Activated CD8-positive, alpha-beta memory T cell treated with anti-CD3 and anti-CD28 coated beads, Interleukin-2, amount 50 U/mL, for 48 hours (primary cell): ENCODE data around the gene CHAF1A.
A peak's percentile ranks its signal among the peaks of the same experiment; 100 is the strongest.

Experiments used
- DNase-seq: peaks from one replicate; pipeline ENCODE4 v3.0.0-alpha.2; 2020

CHAF1A gene

DNA sequence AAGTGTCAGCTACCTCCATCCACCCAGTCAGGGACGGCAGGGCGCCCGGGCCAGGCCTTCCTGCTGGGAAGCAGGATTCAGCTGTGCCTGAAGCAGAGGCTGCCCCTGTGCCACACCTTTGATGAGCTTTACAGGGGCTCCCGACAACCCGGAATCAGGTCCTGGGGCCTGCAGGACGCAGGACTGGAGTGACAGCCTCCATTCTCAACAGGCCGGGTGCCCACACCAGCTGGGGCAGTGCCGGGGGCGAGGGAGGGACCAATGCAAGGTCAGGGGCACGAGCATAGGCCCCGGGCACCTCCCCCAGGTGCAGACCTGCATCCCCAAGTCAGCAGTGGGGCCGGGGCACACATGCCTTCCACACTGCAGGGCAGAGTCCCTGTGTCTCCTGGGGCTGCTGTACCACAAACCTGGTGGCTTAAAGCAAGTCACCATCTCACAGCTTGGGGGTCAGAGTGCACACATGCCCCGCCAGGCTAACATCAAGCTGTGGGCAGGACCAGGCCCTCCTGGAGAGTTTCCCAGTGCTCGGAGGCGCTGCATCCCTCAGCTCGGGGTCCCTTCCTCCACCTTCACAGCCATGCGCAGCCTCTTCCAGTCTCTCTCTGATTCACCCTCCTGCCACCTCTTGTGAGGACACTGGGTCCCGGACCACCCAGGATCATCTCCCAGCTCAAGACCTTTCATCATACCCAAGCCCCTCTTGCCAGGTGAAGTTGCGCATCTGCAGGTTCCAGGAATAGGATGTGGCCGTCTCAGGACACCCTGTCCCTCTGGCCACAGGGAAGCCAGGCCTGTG, 41.7 kb downstream of the CHAF1A start:
- no peak for DNase-seq

DNA sequence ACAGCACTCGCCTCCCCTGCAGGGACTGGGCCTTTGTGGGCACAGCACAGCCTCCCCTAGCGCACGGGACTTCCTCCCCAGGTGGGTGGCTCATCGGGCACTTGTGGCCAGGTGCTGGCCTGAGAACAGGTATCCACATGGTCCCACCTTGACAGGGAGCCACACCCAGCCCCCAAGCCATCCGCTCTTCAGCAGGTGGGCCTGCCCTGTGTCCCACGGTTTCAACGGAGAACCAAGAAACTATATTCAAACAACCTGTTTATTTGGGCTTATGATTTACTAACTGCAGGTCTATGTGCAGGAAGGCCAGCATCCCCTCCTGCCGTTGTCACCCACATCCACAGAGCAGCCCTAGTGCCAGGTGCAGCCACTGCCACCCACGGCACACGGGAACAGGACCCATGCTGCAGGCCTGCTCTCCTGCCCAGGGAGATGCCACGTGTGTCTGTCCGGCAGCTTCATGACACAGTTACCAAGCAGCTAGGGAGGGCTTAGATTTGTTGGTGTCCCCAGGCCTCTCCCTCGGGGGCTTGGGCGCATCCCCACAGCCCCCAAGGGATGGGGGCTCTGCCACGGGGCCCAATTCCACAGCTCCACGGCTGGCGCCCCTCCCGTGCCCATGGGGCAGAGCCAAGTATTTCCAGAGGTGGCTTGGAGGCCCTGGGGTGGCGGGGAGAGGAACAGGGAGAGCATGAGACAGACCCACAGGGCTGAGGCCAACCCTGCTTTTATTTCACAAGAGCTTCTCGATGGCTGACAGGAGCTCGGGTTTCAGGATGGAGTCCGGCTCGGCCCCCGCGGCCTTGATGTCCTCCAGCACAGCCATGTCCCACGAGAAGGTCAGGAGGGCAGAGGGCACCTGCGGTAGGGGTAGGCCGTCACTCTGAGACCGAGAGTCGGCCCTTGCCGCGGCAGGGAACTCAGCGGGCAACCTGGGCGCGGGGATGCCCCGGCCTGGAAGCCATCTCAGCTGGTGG, 42.6 kb downstream of the CHAF1A start:
- DNase-seq: peak; percentile 55

DNA sequence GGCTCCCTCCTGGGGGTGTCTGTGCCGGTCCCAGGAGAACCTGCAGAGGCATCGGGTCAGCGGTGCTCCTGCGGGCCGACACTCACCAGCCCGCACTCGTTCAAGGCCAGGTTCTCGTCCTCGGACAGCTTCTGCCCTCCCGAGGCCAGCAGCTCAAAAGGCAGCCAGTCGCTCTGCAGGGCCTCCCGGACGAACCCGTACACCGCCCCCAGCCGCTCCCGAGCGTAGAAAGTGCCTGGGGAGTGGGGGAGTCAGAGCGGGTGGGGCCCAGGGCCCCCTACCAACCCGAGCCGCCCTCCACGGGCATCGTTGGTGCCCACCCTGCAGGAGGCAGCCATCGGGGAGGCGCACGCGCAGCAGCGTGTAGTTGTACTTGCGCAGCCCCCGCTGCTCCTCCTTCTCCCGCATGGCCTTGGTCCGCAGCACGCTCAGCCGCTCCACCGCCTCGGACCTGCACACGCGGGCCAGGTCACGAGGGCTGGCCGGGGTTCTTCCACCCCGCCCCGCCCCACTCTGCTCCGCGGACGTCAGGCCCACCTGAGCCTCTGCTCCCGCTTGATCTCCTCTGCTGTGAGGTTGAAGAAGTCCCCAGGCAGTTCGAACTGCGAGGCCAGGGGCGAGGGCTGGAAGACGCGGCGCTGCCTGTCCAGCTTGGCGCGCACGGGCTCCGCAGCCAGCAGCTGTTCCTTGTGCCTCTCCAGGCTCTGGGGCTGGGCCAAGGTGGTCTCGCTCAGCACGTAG, 43.7 kb downstream of the CHAF1A start:
- no peak for DNase-seq

DNA sequence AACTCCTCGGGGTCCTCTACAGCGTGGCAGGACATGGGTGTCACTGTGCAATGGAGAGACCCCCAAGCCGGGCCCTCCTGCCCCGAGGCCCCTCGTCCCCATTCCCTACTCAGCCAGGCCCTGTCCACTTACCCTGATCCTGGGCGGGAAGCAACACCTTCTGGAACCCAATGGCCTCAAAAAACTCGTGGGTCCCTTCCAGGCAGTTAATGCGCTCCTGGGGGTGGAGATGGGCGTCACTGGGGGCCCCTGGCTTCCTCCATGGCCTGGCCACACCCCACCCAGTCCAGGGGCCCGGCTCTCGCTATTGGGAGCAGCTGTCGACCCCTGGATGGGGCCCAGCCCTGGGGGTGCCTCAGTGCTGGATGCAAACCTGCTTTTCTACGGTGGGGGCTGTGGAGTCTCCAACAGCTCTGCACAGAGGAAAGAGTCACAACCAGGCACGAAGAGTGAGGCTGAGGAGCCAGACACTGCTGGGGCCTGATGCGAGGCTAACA, 44.3 kb downstream of the CHAF1A start:
- no peak for DNase-seq

DNA sequence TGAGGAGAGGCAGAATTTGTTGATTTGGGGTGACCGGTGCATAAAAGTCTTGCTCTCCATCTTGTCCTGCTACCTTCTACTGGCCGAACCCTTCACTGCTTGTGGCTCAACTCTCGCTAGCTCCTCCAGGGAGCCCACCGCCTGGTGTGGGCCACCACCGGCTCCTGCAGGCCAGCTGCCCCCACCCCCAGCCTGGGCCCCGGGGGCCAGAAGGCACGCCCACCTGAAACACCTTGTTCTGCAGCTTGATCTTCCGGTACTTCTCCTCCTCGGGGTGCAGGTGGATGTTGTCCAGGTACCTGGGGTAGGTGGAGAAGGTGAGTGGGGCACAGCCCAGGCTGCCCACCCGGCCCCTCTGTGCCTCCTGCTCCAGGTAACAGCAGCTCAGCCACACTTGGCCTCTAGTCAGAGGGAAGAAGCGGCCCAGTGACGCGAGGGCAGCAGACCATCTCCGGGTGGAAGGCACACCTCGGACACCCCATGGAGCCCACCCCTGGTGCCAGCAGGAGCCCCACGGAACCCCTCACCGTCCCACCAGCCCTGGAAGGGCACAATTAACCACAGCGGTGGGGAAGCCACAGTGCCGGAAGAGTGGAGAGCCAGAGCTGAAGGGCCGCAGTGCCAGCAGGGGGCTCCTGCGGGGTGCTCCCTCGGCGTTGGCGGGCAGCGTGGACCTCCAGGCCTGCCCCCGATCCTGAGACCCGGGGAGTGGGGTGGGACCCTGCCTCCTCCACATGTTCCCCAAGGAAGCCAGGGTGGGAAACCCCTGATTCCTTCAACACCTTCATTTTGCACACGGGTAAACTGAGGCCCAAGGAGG, 45.1 kb downstream of the CHAF1A start:
- DNase-seq: no peak

DNA sequence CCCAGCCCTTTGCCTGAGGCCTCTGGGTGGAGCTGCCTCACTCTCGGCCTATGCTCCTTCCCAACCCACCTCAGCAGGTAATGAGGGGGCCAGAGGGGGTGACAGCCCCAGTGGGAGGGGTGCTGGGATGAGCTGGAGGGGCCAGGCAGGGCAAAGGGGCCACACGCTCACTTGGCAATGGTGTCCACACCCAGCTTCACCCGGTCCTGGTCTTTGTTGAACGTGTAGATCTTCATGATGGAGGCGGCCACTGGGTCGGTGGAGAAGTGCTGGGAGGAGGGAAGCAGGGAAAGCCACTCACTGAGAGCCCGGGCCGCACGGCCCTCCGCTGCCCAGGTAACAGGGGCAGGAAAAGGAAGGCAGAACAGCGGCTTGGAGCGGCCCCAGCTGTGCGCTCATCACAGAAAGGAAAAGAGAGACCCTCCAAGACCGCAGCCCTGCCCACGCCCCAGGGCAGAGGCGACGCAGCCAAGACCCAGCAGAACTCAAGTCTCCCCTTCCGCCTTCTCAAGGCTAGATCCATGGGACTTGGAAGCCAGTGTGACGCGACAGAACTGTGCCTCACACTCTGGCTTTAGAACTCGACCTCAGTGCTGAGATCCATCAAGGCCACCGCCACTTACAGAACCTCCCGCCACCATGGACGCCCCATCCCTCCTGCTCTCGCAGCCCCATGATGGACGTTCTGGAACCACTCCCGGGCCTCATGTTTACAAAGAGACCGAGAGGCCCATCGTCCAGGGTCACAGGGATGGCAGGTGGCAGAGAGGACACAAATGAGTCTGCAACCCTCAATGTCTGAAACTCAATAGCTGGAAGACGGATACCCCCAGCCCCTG, 45.9 kb downstream of the CHAF1A start:
- no peak for DNase-seq

DNA sequence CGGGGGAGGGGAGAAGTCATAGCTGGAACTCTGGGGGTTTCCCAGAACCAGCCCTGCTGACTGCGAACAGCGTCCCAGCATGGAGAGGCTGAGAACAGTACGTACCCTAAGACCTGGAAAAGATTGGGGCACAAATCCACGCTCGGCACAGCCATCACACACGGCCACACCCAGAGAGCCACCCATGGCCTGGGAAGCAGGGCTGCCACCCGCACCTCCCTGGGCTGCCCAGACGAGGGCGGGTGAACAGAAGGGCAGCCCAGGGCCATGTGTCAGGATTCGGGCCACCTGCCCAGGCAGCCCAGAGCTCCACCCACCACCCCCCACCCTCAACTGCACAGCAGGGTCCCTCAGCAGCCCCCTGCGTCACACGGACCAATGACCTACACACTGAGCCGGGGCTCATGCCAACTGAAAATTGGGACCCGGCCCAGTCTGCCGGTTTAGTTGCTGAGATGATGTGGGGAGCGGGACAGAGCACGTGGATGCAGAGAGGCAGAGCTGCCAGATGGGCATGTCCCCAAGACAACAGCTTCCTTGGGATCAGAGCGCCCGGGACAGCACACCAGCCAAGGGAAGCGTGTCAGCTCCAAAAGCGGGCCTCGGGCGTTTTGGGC, 46.7 kb downstream of the CHAF1A start:
- DNase-seq: no peak

DNA sequence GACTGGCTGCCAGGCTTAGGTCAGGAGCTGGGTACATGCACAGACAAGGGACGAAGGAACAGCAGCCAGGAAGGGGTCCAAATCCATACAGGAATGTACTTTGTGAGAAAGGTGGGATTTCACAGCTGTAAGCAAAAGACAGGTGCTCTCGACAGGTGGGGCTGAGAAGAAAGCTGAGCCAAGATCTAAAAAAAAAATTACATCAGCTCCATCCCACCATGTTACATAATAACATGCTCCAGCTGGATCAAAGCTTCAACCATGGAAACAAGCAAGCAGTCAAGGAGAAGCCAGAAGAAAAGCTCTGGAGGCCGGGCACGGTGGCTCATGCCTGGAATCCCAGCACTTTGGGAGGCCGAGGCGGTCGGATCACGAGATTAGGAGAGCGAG, 47.2 kb downstream of the CHAF1A start:
- DNase-seq: no peak

DNA sequence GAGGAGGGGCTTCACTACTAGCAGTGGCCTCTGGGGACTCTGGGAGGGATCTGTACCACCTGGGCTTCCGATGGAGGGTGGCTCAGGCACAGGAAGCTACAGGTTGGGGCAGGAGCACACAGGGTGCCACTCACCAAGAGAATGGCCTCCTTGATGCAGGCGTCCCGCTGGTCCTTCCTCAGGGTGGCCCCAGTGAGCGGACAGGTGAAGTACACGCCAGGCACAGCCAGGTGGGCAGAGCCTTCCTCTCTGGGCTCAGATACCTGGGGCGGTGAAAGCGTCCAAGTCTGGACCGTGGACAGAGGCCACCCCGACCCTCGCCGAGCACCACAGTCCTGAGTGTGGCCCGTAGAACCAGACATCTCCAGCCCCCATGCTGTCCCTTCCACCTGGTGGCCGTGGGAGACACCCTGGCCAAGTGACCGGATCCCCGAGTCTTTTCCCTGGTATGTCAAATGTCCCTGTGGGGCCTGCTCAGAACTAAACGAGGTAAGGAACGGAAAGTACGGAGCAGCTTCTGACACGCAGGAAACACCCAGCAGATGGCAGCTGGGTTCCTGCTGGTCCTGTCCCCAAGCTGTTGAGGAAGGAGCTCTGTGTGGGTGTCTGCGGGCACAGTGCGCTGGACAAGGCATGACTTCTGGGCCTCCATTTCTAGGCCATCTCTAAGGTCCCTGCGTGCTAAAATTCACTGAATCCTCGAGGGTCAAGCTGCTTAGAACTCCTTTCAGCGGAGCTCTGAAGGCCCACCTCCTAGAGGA, 50.0 kb downstream of the CHAF1A start:
- no peak for DNase-seq

DNA sequence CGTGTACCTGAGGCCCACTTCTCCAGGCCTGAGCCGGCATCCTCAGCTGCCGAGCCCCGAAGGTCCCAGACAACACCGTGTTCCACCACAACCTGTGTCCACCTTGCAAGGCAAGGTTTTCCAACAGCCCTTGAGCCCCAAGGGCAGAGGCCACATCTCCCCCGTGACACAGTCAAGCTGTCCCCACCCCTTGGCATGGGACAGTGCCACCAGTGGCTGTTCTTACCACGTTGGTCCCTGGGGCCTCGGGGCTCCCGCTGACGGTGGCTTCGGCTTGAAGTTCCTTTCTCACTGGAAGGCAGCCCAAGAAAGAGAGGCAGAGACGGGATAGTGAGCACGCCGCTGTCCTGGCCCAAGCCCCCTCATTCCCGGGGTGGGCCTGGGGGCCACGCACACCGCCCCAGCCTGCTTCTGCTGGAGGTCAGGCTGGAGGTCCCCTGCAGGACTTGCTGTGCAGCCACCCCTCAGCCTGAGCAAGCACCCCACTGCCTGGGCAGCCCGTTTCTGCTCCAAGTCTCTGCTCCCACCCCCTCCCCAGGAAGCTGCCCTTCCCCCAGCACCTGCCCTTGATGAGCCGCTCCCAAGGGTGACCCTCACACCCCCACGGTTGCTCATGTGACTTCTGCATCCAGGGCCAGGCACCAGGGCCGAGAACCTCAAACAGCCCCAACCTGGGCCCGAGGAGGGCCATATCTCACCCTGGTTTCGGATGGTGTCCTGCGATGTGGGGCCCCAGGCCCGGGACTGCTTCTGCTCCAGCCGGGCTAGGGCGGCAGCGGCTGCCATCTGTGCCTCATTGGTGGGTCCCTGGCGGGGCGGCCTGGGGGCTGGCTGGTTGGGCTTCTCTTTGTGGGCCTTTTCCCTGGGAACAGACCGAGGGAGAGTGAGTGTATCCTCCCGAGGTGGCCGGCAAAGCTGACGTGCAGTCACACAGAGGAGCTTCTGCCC, 51.1 kb downstream of the CHAF1A start:
- DNase-seq: no peak

DNA sequence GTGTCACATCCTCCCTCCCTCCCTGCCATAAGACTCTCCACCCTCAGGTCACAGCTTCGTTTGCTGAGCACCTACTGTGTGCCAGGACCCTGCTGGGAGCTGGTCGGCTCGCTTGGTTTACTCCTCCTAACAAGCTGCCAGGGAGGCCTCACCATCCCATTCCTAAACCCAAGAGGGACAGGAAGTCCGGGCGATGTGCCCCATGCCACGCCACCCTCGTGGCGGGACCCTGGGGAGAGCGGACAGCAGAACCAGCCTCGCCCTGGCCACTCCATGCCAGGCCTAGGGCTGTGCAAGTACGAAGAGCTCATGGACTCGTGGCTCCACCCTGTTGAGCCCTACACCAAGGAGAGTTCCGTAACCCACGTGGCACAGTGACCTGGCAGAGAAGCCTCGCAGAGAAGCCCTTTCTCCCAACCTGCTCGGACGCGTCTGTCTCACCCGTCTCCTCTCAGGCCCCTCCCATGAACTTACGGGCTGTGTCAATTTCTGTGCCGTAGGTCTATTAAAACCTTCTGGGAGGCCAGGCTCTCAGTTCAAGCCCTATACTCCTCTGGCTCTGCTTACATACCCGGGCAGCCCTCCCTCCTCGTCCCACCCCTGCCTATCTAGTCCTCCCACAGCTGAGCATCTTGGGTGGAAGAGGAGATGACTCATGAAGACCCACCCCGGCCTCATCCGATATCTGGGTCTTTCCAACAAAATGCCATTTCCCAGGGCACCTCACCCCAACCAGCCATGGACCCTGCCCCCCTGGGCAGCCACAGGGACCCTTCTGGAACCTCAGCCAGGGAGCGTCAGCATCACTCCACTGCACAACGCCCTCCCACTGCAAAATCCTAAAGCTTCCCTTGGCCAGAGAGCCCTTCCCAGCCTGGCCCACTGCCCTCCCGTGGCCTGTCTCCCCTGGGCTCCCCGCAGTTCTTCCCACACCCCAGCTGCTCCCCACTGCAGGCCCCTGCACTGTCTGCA, 52.6 kb downstream of the CHAF1A start:
- DNase-seq: no peak

DNA sequence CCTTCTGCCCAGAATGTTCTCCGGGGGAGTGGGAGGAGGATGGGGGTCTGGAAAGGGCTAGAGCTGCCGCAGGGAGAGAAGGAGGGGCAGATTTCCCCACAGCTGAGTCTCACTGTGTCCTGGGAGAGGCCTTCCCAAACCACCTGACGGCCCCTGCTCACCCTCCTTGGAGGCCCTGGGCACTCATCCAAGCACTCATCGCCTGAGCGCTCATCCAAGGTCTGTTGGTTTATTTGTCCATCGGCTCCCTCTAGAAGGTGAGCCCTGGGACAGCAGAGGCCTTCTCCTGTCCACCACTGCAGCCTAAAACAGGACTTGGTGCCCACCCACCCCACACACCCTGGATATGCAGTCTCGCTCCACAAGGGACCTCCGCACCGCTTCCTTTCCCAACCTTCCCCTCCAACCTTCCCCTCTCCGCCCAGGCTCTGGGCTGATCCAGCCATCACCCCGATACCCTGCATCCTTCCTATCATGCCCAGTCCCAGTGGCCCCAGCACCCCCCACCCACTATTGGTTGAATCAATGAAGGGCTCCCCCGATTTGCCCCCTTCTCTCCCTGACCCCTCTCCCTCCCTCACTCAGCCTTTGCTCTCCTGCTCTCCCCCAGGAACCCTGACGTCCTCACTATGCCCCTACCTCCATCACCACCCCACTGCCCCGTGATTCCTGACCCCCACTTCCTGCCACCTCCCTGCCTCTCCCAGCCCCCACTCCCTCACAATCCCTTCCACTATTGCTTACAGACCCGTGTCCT, 53.5 kb downstream of the CHAF1A start:
- no peak for DNase-seq

DNA sequence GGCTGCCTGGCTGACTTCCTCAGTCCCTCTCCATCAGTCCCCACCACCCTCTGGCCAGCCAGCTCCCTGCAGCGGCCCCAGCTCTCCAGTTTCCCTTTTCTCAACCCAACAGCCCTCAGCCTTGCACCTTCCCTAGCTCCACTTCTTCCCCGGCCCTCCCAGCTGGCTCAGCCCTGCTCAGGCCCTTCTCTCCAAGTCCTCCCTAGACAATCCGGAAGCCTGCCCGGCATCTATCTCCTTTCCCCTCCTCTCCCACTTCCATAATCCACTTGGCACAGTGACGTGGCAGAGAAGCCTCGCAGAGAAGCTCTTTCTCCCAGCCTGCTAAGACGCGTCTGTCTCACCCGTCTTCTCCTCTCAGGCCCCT, 54.0 kb downstream of the CHAF1A start:
- DNase-seq: peak; percentile 57

DNA sequence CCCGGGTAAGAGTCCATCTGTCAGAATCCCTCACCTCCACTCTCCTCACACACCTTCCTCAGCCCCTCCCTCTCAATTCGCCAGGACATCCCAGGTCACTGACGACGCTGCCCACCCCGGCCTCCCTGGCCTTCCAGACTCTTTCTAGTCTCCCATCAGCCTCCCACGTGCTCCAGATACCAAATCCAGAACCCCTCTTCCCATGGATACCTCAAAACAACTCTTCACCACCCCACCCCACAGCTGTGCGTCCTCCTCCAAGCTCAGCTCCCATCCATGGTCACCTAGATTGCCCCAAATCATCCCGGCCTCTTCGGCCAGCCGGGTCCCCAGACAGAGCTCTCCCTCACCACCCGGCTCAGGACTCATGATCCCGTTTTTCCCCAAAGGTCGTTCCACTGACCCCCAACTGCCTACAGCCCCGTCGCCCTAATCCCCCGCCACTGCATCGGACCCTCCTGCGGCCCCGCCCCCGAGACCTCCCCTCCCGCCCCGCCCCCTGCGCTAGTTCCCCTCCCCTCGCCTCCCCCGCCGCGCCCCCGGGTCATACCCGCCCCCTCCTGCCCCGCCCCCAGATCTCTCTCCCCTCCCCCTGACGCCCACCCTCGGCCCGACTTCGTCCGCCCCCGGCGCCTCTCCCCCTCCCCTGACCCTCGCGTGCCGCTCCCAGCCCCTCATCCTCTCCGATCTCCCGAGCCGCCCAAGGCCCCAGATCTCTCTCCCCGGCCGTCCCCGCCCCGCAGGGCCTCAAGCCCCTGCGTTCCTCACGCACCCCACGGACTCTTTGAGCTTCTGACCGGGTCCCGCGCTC, 54.6 kb downstream of the CHAF1A start:
- peak; percentile 66 for DNase-seq

DNA sequence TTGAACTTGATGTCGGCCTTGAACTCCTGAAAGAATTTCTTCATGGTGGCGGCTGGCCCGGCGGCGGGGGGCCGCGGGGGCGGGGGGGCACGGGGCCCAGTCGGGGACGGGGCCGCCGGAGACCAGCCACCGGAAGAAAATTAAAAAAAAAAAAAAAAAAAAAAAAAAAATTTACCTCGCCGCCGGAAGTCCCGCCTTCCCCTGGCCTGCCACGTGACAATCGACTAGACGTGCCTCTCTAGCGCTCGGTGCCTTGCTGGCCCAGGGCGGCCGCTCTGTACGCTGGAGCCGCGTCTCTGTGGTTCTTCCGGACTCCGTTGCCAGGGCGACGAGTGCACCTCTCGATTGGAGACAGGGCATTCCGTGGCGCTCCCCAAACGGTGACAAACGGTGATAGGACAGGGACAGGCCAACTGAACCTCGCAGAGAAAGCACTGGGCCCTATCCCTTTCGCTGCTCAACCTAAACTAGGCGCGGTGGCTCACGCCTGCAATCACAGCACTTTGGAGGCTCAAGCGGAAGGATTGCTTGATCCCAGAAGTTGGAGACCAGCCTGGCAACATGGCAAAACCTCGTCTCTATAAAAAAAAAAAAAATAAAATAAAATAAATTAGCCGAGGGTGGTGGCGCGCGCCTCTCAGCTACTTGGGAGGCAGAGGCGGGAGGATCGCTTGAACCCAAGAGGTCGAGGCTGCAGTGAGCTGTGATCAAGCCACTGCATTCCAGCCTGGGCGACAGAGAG, 55.4 kb downstream of the CHAF1A start, which contains the start of gene UBXN6:
UBXN6 (minus strand) TSS at position 141 of the 742 bp plus-strand sequence; CDS start at position 44, 97 bp downstream.
- peak; percentile 98 for DNase-seq
